Left kidney (tissue), 2 donors: ENCODE data around the gene SPATA2L. TPM values are rescaled to one million over a fixed set of nuclear protein-coding genes. Genes with fewer than 3 reads are reported as not detected.

Experiments
- DNase-seq: peaks from one replicate; pipeline ENCODE4 v3.0.0-alpha.2; 2013
- polyA plus RNA-seq: library from polyadenylated mRNA; unstranded; fragments of 120-200 nt; gene quantifications from one replicate; pipeline ENCODE4 v1.2.1, GENCODE V29; 2013; ENCODE audit not compliant: insufficient read length

SPATA2L gene
- polyA plus RNA-seq, 1 donor: 4.3 TPM

DNA sequence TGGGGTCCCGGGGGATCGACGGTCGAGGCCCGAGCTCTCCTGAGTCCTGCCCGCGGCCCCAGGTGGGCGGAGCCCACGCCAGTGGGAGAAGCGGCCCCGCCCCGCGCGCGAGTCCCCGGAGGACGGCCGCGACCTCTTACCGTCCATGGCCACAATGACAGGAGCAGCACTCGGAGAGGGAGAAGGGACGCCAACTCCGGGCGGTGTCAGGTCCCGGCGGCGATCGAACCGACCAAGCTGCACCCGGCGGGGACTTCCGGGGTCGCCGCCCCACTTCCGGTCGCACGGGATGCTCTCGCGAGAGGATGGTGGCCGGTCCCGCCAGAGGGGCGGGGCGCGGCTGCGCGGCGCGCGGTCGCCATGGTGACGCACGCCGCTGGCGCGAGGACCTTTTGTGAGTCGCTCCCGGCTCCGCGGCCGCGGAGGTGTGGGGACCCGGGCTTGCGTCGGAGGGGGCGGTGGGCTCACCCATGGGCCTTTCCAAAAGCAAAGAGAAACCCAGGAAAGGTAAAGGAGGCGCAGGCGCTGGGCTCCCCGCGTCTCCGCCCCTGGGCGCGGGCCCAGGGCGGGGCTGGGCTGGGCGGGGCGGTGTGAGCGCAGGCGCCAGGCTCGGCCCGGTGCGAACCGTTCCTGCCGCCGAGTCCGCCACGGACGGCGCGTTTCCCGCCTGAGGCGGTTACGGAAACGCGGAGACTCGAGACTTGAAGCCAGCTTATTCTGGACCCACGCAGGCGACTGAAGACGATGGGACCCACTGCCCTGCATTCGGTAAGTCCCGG is 43.9 kb downstream of the SPATA2L start, which contains the start of the genes CHMP1A and SPATA33:
TSS of gene CHMP1A (minus strand) at position 267 of the 779 bp plus-strand sequence. CDS start at position 147, 120 bp downstream.
TSS of gene SPATA33 (plus strand) at position 395 of the 779 bp plus-strand sequence. CDS start at position 471, 76 bp downstream.
- peak; percentile 87 for DNase-seq

DNA sequence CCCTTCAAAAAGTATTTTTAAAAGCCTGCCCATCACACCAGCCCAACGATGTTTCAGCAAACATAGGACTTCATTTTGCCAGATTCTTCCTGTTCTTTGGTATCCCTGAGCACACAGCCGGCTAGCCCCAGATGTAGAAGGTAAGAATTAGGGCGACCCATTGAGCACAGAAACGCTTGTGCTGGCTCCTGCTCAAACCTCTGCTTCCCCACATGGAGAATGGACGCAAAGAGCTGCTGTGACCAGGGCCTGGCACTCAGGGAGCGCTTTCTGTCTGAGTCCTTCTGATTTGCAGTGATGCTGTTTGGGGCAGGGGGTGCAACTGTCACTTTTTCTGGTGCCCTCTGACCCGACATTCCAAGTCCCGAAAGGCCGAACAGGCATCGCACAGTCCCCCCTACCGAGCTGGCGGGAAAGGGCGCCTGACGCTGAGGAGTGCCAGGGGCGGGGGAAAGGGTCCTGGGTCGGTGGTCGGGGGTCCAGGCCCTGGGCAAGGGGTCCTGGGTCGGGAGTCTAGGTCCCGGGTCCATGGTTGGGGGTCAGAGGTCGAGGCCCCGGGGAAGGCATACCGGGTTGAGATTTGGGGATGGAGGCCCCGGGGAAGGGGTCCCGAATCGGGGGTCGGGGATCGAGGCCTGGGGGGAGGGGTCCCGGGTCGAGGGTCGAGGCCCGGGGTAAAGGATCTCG is 44.9 kb downstream of the SPATA2L start:
- DNase-seq: no peak

DNA sequence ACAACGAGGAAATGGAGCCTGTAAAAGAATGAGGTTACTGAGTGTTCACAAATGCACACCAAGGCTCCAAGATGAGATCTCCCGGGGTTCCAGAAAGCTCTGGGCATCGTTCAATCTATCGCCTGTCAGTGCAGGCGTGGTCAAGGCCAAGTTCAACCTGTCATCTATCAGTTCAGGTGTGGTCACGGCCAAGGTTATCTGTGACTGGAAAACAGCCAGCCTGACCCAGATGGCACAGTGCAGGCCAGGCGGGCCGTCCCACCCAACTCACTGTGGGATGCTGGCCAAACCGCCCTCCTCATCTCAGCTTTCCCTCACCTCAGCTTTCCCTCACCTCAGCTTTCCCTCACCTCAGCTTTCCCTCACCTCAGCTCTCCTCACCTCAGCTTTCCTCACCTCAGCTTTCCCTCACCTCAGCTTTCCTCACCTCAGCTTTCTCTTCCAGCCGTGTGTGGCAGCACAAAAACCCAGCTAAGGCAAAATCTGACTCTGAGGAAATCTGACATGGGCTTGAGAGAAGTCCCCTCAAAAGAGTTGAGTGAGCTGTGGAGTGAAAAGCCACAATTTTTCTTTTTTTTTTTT is 46.4 kb downstream of the SPATA2L start:
- DNase-seq: no peak

DNA sequence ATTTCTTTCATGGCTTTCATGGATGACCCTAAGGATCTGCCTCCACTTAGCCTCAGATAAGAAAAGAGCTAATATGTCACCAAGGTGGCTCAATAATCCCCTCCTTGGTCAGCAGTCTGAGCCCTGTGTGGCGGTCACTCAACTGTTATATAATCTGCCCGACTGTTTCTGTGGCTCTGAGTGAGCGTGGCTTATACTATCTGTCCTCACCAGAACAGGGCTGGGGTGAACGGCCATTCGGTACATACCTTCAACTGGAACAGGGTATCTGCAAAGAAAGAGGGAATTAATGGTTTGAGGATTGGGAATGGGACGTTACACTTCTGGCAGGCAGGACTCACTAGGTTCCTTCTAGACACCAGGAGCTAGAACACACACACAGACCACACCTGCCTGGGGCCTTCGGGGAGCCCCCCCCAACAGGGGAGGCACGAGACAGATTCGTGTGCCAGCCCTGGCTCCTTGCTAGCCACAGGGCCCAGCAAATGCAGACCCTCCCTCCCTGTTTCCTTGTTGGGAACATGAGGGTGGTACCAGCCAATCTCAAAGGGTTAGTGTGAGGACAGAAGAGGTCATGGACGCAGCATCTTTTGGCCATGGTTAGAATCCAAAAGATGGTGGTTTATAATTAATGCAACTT is 47.7 kb downstream of the SPATA2L start:
- DNase-seq: no peak

DNA sequence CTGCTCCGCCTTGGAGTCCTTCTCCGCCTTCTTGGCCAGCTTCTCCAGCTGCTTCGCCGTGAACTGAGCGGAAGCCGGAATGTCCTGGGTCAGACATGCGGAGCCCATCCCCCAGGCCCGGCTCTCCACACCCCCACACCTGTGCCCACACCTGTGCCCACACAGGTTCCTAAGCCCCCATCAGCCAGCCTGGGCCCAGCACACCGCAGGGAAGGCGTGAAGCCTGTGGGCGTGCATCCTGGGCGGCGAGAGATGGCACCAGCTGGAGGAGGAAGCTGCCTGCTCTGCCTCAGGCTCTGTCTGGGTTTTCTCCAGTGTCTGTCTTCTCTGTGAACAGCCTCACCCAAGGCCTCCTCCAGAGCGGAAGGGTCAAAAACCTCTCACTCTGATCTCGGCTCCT is 49.9 kb downstream of the SPATA2L start:
- no peak for DNase-seq

DNA sequence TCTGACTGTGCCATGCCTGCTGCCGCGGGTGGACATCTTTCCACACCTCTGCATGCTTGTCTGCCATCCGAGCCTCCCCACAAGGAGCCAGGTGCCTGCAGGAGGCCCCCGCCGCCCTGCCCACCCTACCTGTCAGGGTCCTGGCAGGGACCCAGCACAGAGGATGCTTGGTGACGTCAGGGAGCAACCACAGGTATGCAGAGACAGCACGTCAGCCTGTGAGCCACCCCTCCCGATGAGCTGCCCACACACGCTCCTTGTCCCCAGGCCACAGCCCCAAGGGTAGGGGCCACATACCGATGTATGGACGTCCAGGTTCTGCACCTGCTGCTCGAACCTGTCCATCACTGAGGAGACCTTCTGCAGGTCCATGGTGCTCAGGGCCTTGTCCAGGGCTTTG is 54.6 kb downstream of the SPATA2L start:
- no peak for DNase-seq

Other genes starting within 250 kb of the SPATA2L start
- 105 TPM for gene ANKRD11, start 211.1 kb downstream of the SPATA2L start, polyA plus RNA-seq
- 140 TPM for gene SPG7, start 193.3 kb downstream of the SPATA2L start, polyA plus RNA-seq
- gene RPL13, start 141.0 kb downstream of the SPATA2L start, polyA plus RNA-seq: 1,395 TPM
- gene CPNE7, start 125.9 kb downstream of the SPATA2L start, polyA plus RNA-seq: 4.0 TPM
- 29.0 TPM for gene DPEP1, start 88.1 kb downstream of the SPATA2L start, polyA plus RNA-seq
- 56.1 TPM for gene CHMP1A, start 44.0 kb downstream of the SPATA2L start, polyA plus RNA-seq
- gene SPATA33, start 43.9 kb downstream of the SPATA2L start, polyA plus RNA-seq: 15.5 TPM
- gene CDK10, start 15.0 kb downstream of the SPATA2L start, polyA plus RNA-seq: 122 TPM
- 12.6 TPM for gene VPS9D1, start 19.2 kb upstream of the SPATA2L start, polyA plus RNA-seq
- gene ZNF276, start 19.8 kb upstream of the SPATA2L start, polyA plus RNA-seq: 26.1 TPM
- gene FANCA, start 114.9 kb upstream of the SPATA2L start, polyA plus RNA-seq: 50.2 TPM
- 15.7 TPM for gene SPIRE2, start 126.8 kb upstream of the SPATA2L start, polyA plus RNA-seq
- gene TCF25, start 171.9 kb upstream of the SPATA2L start, polyA plus RNA-seq: 168 TPM
- 4.9 TPM for gene MC1R, start 217.2 kb upstream of the SPATA2L start, polyA plus RNA-seq
- gene TUBB3, start 221.6 kb upstream of the SPATA2L start, polyA plus RNA-seq: 8.8 TPM
- gene DEF8, start 247.1 kb upstream of the SPATA2L start, polyA plus RNA-seq: 38.6 TPM